CD4-positive, alpha-beta T cell (primary cell): ENCODE data around the gene MINDY4B. TPM values are rescaled to one million over a fixed set of nuclear protein-coding genes. Genes with fewer than 3 reads are reported as not detected.

Experiments used
- ATAC-seq: fragments of 200-7000 bp; cut with Tn5 transposase; one replicate; pipeline ENCODE4 v1.10.0; 2022; ENCODE audit warnings: mild to moderate bottlenecking; ENCODE audit not compliant: poor library complexity
- CTCF ChIA-PET: fragments of 350-600 bp; sonication (Branson Sonifier 250); formaldehyde crosslinking; loops from one replicate; lab custom pipeline; 2021; ENCODE audit warnings: antibody characterized with exemption, inconsistent platforms; lab: Charles Lee
- POLR2A ChIA-PET: fragments of 350-600 bp; sonication (Branson Sonifier 250); formaldehyde crosslinking; loops from one replicate; lab custom pipeline; 2021; ENCODE audit warnings: antibody characterized with exemption, inconsistent platforms; lab: Charles Lee
- DNase-seq, 14 experiments: peaks; one replicate each; pipeline ENCODE4 v3.0.0-alpha.2; 2013 to 2020; ENCODE audit warnings: mixed read lengths in 2 of 14
- H3K27ac ChIP-seq, 2 donors: one replicate each; pipeline versions ENCODE4 v1.5.1 to v1.7.0; 2013; ENCODE audit warnings: low read length in 2 of 2, low read depth in 1 of 2, mild to moderate bottlenecking in 1 of 2
- H3K27me3 ChIP-seq, 2 experiments: 1 replicate in 1 of 2; 2 replicates in 1 of 2; pipeline versions ENCODE4 v1.6.1 to v1.7.0; 2013; ENCODE audit warnings: low read length in 2 of 2, control low read depth in 1 of 2, mild to moderate bottlenecking in 1 of 2, moderate library complexity in 1 of 2; ENCODE audit not compliant: insufficient read depth in 2 of 2, control insufficient read depth in 1 of 2
- H3K36me3 ChIP-seq: one replicate; pipeline ENCODE4 v1.6.1; 2013; ENCODE audit warnings: low read length, control low read depth; ENCODE audit not compliant: insufficient read depth
- H3K4me1 ChIP-seq: one replicate; pipeline ENCODE4 v1.6.1; 2013; ENCODE audit warnings: low read length, control low read depth; ENCODE audit not compliant: insufficient read depth
- H3K4me3 ChIP-seq: one replicate; pipeline ENCODE4 v1.5.1; 2013; ENCODE audit warnings: mild to moderate bottlenecking, low read length, moderate library complexity
- H3K9me3 ChIP-seq, 2 experiments: 1 replicate in 1 of 2; 2 replicates in 1 of 2; pipeline versions ENCODE4 v1.6.1 to v1.7.0; 2013; ENCODE audit warnings: low read length in 2 of 2, mild to moderate bottlenecking in 2 of 2, control low read depth in 1 of 2, moderate library complexity in 1 of 2; ENCODE audit not compliant: control insufficient read depth in 1 of 2, insufficient read depth in 1 of 2
- H3K27ac Mint-ChIP-seq: one replicate; pipeline ENCODE4 v1.8.0; 2020; ENCODE audit warnings: mixed read lengths
- H3K27me3 Mint-ChIP-seq: one replicate; pipeline ENCODE4 v1.8.0; 2021; ENCODE audit warnings: mixed read lengths
- H3K36me3 Mint-ChIP-seq: one replicate; pipeline ENCODE4 v1.8.0; 2021; ENCODE audit warnings: low read depth, mixed read lengths
- H3K4me1 Mint-ChIP-seq: one replicate; pipeline ENCODE4 v1.8.0; 2021; ENCODE audit warnings: low read depth, mixed read lengths
- H3K4me3 Mint-ChIP-seq: one replicate; pipeline ENCODE4 v1.8.0; 2020; ENCODE audit warnings: mild to moderate bottlenecking, mixed read lengths
- H3K9me3 Mint-ChIP-seq: one replicate; pipeline ENCODE4 v1.8.0; 2020; ENCODE audit warnings: mixed read lengths
- CTCF ChIP-seq: fragments of 200-600 bp; IDR thresholded peaks from one replicate; pipeline ENCODE4 v1.8.0; 2022; ENCODE audit warnings: antibody characterized with exemption, mild to moderate bottlenecking
- intact Hi-C, 2 experiments: fragments of 100-400 bp; cut with DNase I in 1 of 2; cut with micrococcal nuclease in 1 of 2; formaldehyde crosslinking; loops; one replicate each; pipeline versions ENCODE4 v1.15.1 to v1.9.0; 2023 to 2025; cut with DNase I, micrococcal nuclease
- total RNA-seq, 174 experiments: library from RNA in 2 of 174; stranded (reverse) in 2 of 174; gene quantifications; one replicate each; pipeline ENCODE4 v1.2.3 and lab custom pipeline; 2021 to 2026

The MINDY4B gene
- total RNA-seq, 2 experiments from 2014 or later, result not detected

GRCh38 chr3:150913133-150913922 is 8.1 kb upstream of the MINDY4B start:
- H3K4me3 Mint-ChIP-seq, result no peak overlapping the region
- peaks cover 12% of the 10 kb centered on the region for H3K27me3 Mint-ChIP-seq
- H3K4me1 Mint-ChIP-seq, result no peaks in the 10 kb centered on the region
- no peaks in the 10 kb centered on the region for H3K27me3 ChIP-seq
- ChIA-PET CTCF (no interaction called here), POLR2A (no interaction called here)
- H3K36me3 Mint-ChIP-seq, result no peaks in the 10 kb centered on the region
- H3K4me3 ChIP-seq, result no peak overlapping the region
- H3K27ac Mint-ChIP-seq, result no peak overlapping the region
- ATAC-seq (no peak), DNase-seq (no peak)
- intact Hi-C loops, result no loop called here
- TF ChIP-seq CTCF, result no peak
- no peaks in the 10 kb centered on the region for H3K4me1 ChIP-seq
- no peaks in the 10 kb centered on the region for H3K9me3 ChIP-seq
- no peaks in the 10 kb centered on the region for H3K9me3 Mint-ChIP-seq
- no peaks in the 10 kb centered on the region for H3K36me3 ChIP-seq
- H3K27ac ChIP-seq, result no peak overlapping the region

- Mint-ChIP-seq H3K27ac (no peak overlapping the region), H3K9me3 (no peaks in the 10 kb centered on the region), H3K4me1 (no peaks in the 10 kb centered on the region), H3K4me3 (no peak overlapping the region), H3K36me3 (no peaks in the 10 kb centered on the region), H3K27me3 (peaks cover 15% of the 10 kb centered on the region)
- POLR2A ChIA-PET, result no interaction called here
- no peak for TF ChIP-seq CTCF
- ATAC-seq, result no peak
- H3K4me3 ChIP-seq, result no peak overlapping the region
- H3K27ac ChIP-seq, result no peak overlapping the region
- no peaks in the 10 kb centered on the region for H3K36me3 ChIP-seq
- H3K27me3 ChIP-seq, result no peaks in the 10 kb centered on the region
- H3K9me3 ChIP-seq, result no peaks in the 10 kb centered on the region
- no peaks in the 10 kb centered on the region for H3K4me1 ChIP-seq
- intact Hi-C loops, result no loop called here
- no peak for DNase-seq
- CTCF ChIA-PET, result no interaction called here
Observed at GRCh38 chr3:150912501-150912900, 7.3 kb upstream of the MINDY4B start.

GRCh38 chr3:150911771-150912170 is 6.5 kb upstream of the MINDY4B start:
- DNase-seq (no peak), ATAC-seq (no peak)
- H3K9me3 ChIP-seq, result no peaks in the 10 kb centered on the region
- no peaks in the 10 kb centered on the region for H3K36me3 ChIP-seq
- CTCF ChIA-PET, result no interaction called here
- H3K27ac ChIP-seq, result no peak overlapping the region
- no peaks in the 10 kb centered on the region for H3K4me1 Mint-ChIP-seq
- H3K36me3 Mint-ChIP-seq, result no peaks in the 10 kb centered on the region
- intact Hi-C loops, result no loop called here
- POLR2A ChIA-PET, result no interaction called here
- peaks cover 15% of the 10 kb centered on the region for H3K27me3 Mint-ChIP-seq
- H3K27ac Mint-ChIP-seq, result no peak overlapping the region
- no peaks in the 10 kb centered on the region for H3K9me3 Mint-ChIP-seq
- no peaks in the 10 kb centered on the region for H3K4me1 ChIP-seq
- no peak overlapping the region for H3K4me3 ChIP-seq
- H3K27me3 ChIP-seq, result no peaks in the 10 kb centered on the region
- H3K4me3 Mint-ChIP-seq, result no peak overlapping the region
- no peak for TF ChIP-seq CTCF
